T47D (cell line): ENCODE results near the gene ARRDC2.

Experiments used
- DNase-seq, 2 experiments: peaks; one replicate each; pipeline versions ENCODE4 v3.0.0 to v3.0.0-alpha.2; 2011 to 2012; ENCODE audit warnings: low read depth in 1 of 2, low spot score in 1 of 2
- JUND ChIP-seq: IDR thresholded peaks from 2 replicates; pipeline ENCODE4 v1.6.1; 2012; ENCODE audit warnings: low read depth
- in situ Hi-C: cut with HindIII; loops from 2 replicates; pipeline ENCODE4 v1.10.0; 2016; ENCODE audit warnings: low sequenced_read_pairs, low pct_unique_long_range_greater_than_20kb

The ARRDC2 gene

GRCh38 chr19:18007917-18008673 is at the start of gene ARRDC2:
Gene ARRDC2, plus strand, starts transcription at chr19:18008170. Its CDS starts 141 bp downstream, at chr19:18008311.
- in situ Hi-C loops, result no loop called here
- peak; percentile 89 to 95 for DNase-seq
- TF ChIP-seq JUND, result no peak

- no peak for TF ChIP-seq JUND
- no peak for DNase-seq
- in situ Hi-C loops, result no loop called here
Observed at GRCh38 chr19:17963936-17964691, 43.9 kb upstream of the ARRDC2 start.

GRCh38 chr19:17965370-17966128 is 42.4 kb upstream of the ARRDC2 start:
- in situ Hi-C loops, result no loop called here
- no peak for TF ChIP-seq JUND
- DNase-seq, result no peak

GRCh38 chr19:17966129-17966483 is 41.9 kb upstream of the ARRDC2 start:
- in situ Hi-C loops, result no loop called here
- no peak for TF ChIP-seq JUND

GRCh38 chr19:17966550-17967256 is 41.3 kb upstream of the ARRDC2 start, which contains the start of gene KCNN1:
Gene KCNN1, plus strand, starts transcription at chr19:17967107. Its CDS starts 6,782 bp downstream, at chr19:17973889.
- no peak for TF ChIP-seq JUND
- in situ Hi-C loops, result no loop called here
- DNase-seq, result no peak

More at GRCh38 chr19:17966129-17966483, 41.9 kb upstream of the ARRDC2 start:
- DNase-seq, result no peak

- DNase-seq, result no peak
- TF ChIP-seq JUND, result no peak
- in situ Hi-C loops, result no loop called here
Observed at GRCh38 chr19:17967257-17968051, 40.5 kb upstream of the ARRDC2 start.

GRCh38 chr19:17968362-17968761 is 39.6 kb upstream of the ARRDC2 start:
- no peak for TF ChIP-seq JUND
- in situ Hi-C loops, result no loop called here
- DNase-seq, result no peak

GRCh38 chr19:17969096-17969792 is 38.7 kb upstream of the ARRDC2 start:
- TF ChIP-seq JUND, result no peak

GRCh38 chr19:17972230-17972629 is 35.7 kb upstream of the ARRDC2 start:
- DNase-seq, result no peak
- no peak for TF ChIP-seq JUND
- in situ Hi-C loops, result no loop called here

More at GRCh38 chr19:17969096-17969792, 38.7 kb upstream of the ARRDC2 start:
- in situ Hi-C loops, result no loop called here
- DNase-seq, result no peak

GRCh38 chr19:17973759-17974158 is 34.2 kb upstream of the ARRDC2 start:
- DNase-seq, result no peak
- no peak for TF ChIP-seq JUND
- in situ Hi-C loops, result no loop called here

GRCh38 chr19:17974551-17974950 is 33.4 kb upstream of the ARRDC2 start:
- TF ChIP-seq JUND, result no peak
- in situ Hi-C loops, result no loop called here
- no peak for DNase-seq
